Hepatocyte (in vitro differentiated cells): ENCODE results near the gene SESN3.

Source experiments
- EZH2phosphoT487 ChIP-seq: fragments of 200-600 bp; sonication (generic); IDR thresholded peaks from one replicate; pipeline ENCODE4 v1.6.1; 2018; ENCODE audit warnings: antibody characterized with exemption, mild to moderate bottlenecking, low read depth, moderate library complexity; ENCODE audit not compliant: unreplicated experiment, severe bottlenecking
- TF ChIP-seq, protein P1 (sequence below): fragments of 200-600 bp; sonication (generic); IDR thresholded peaks from 2 replicates; pipeline ENCODE4 v1.5.1; 2016; ENCODE audit warnings: antibody characterized with exemption, mild to moderate bottlenecking; ENCODE audit not compliant: poor library complexity

DNA sequence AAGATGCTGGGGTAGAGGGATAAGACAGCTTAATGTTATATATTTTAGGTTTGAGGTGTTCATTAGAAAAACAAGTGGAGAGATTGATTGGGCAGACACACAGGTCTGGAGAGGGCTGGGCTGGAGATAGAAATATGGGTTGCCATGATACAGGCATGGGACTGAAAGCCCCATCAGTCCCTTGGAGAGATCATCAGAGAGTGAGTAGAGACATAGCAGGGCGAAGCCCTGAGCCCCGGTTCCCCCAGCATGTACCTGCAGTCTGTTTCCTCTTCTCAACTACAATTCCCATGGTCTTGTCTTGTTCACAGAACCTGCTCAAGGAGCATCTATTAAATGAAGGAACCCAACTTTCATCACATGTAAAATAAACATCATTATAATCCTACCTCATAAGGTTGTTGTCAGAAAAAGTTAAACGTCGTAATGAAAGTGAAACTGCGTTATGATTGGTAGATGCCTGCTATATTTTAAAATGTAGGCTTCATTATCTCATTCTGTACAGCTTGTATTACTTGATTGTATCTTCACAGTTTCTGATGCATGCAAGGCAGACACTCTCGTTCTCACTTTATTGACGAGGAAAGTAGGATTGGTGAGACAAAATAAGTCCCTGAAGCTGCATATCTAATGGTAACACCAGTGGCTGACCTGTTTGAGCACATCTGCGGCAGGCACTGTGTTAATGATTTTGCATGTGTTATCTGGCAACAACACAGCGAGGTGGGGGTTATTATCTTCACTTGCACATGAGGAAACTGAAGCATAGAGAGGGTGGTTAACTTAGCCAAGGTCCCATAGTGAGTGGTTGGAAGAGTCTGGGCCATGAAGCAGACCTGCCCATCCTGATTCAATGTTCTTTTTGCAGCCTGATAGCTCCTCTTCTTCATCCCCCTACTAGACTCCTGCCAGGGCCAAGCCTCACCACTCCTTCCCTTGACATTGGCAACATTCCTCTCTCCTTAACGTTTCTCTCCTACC, 77.8 kb downstream of the SESN3 start:
- TF ChIP-seq, protein P1, sequence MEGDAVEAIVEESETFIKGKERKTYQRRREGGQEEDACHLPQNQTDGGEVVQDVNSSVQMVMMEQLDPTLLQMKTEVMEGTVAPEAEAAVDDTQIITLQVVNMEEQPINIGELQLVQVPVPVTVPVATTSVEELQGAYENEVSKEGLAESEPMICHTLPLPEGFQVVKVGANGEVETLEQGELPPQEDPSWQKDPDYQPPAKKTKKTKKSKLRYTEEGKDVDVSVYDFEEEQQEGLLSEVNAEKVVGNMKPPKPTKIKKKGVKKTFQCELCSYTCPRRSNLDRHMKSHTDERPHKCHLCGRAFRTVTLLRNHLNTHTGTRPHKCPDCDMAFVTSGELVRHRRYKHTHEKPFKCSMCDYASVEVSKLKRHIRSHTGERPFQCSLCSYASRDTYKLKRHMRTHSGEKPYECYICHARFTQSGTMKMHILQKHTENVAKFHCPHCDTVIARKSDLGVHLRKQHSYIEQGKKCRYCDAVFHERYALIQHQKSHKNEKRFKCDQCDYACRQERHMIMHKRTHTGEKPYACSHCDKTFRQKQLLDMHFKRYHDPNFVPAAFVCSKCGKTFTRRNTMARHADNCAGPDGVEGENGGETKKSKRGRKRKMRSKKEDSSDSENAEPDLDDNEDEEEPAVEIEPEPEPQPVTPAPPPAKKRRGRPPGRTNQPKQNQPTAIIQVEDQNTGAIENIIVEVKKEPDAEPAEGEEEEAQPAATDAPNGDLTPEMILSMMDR, result no peak
- TF ChIP-seq EZH2phosphoT487, result no peak
